ENCODE measurements around the gene PTPN11.
"Not testable (repeated sequence)": the region's sequence is repeated elsewhere in the genome, so short reads cannot be mapped to it uniquely, and the experiment has no call there.

PTPN11 gene

DNA sequence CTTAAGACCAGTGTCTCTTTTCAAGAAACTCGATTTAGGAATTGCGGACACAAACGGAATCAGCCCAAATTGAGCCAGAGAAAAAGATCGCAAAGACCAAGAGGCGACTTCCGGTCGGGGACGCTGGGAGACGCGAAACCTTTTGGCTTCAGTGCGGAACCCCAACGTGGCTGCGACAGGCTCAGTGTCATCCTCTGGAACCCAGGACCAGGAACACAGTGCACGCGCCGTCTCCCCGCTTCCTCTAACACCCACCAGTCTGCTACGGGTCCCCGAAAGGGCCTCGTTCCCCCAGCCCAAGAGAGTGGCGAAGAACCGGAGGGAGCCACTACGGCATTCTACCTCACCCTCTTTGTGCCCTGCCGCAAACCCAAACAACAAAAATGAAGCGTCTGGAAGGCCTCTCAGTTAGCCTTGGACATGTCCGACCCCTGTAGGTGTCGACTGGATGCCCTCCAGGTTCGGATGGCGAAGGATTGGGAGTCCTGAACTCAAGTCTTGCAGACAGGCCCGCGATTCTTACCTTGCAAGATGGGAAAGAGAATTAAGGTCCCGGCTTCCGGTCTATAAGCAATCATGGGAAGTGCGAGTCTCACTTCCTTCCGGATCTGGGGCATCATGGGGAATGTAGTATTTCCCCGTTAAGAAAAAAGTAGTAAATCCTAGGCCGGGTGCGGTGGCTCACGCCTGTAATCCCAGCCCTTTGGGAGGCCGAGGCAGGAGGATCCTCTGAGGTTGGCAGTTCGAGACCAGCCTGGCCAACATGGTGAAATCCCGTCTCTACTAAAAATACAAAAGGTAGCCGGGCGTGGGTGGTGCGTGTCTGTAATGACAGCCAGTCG lies 9.5 kb upstream of the PTPN11 start, which contains the start of gene RPL6:
TSS of gene RPL6 (minus strand) at position 542 of the 842 bp plus-strand sequence. CDS start 949 bp downstream, outside the sequence.
- peak; percentile 60 to 61 for DNase-seq (ENCODE audit: low read depth in 2 of 2)

DNA sequence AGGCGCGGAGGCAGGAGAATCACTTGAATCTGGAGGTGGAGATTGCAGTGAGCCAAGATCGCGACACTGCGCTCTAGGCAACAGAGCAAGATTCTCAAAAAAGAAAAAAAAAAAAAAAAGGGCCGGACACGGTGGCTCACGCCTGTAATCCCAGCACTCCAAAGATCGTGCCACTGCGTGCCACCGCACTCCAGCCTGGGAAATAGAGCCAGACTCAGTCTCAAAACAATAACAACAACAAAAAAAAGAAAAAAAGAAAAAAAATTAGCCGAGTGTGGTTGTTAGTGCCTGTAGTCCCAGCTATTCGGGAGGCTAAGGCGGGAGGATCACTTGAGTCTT lies 8.9 kb upstream of the PTPN11 start:
- DNase-seq (ENCODE audit: low read depth in 2 of 2) = no peak

DNA sequence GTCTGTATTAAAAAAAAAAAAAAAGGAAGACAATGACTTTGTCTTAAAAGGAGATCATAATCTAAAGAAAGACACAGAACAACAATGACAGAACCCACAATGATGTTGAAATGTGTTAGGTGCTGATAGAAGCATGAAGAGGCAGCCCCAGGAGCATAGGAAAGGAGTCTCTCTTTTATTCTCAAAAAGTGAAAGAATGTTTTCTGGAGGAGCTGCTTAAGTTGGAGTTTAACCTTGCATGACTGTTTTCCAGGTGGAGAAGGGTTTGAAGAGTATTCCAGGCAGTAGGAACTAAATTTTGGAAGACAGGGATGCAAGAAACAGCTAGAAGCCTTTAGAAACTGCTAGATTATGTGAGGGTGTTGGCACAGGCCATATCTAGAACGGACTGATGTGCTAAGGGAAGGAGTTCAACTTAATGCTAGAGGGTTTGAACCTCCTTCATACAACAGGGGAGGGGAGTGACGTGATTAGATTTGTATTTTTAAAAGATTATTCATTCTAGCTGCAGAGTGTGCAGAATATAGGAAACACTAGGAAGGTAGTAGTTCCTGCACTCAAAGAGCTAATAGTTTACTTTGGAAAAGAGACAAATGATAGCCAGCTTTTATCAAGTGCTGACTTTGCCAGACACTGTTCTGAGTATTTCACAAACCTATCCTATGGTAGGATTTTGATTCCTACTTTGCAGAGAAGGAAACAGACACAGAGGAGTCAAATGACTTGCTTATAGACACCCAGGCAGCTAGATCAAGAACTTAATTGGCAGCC lies 4.7 kb upstream of the PTPN11 start:
- no peak for DNase-seq (ENCODE audit: low read depth in 2 of 2)

DNA sequence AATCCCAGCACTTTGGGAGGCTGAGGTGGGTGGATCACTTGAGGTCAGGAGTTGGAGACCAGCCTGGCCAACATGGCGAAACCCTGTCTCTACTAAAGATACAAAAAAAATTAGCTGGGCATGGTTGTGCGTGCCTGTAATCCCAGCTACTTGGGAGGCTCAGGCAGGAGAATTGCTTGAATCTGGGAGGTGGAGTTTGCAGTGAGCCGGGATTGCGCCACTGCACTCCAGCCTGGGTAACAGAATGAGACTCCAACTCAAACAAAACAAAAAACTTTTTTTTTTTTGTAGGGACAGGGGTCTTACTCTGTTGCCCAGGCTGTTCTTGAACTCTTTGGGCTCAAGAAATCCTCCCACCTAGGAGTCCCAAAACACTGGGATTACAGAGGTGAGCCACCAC lies 3.3 kb upstream of the PTPN11 start:
- DNase-seq (ENCODE audit: low read depth in 2 of 2) = not testable (repeated sequence)

DNA sequence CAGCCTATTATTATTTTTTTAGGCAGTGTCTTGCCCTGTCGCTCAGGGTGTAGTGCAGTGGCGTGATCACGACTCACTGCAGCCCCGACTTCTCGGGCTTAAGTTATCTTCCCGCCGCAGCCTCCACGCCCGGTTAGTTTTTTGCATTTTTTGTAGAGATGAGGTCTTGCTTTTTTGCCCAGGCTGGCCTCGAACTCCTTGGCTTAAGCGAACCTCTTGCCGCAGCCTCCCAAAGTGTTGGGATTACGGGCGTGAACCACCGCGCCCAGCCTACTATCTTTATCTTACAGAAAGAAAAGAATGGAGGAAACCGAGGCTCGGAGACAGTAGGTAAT lies 507 bp upstream of the PTPN11 start:
- no peak for DNase-seq (ENCODE audit: low read depth in 2 of 2)

DNA sequence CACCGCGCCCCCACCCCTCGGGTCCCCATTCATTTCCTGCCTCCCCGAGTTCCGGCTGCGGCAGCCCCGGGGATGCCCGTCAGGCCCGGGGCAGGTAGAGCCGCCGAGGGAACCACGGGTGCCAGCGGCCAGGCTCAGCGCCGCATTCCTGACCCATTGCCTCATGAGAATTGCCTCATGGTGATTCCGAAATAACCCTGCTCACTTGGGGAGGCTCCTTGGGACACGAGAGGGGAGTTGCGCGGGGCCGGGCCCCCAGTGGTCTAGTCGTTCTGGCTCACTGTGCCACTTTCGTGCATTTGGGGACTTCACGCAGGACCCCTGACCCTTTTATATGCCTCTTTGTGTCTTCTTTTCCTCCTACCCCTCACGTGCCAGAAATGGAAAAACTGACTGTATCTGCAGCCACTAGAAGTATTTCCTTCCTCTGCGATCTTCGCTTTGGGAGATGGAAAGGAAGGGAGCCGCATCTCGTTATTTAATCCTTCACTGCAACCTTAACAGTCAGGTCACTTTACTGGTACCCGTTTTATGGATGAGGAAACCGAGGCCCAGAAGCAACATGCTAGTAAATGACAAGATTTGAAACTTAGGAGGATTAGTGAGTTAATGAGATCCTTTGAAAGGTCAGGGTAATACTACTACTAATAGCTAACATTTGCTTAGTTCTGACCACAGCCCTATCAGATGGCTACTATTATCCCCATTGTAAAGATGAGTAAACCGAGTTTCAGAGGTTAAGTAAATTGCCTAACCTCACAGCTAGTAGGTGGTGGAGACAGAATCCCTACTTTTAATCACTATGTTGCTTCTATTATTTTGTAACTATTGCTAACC lies 768 bp downstream of the PTPN11 start:
- DNase-seq (ENCODE audit: low read depth in 2 of 2) = peak in 1 of 2 experiments; percentile 12

DNA sequence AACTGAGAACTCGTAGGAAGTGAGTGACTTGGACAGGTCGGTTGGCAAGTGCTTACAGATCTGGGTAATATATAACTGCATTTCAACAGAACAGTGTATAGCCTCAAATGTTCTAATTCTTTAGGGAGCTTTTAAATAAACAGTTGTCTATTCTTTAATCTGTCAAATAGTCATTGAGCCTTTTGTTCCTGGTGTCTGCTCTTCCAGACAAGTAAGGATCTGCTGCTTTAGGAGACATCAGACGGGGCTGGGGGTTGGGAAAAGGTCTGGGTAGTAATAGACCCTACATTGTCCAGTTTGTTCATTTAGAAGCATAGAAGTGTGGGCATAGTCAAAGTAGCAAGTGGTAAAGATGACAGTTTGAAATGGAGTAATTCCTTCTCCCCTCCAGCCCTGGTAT lies 2.0 kb downstream of the PTPN11 start:
- no peak for DNase-seq (ENCODE audit: low read depth in 2 of 2)

DNA sequence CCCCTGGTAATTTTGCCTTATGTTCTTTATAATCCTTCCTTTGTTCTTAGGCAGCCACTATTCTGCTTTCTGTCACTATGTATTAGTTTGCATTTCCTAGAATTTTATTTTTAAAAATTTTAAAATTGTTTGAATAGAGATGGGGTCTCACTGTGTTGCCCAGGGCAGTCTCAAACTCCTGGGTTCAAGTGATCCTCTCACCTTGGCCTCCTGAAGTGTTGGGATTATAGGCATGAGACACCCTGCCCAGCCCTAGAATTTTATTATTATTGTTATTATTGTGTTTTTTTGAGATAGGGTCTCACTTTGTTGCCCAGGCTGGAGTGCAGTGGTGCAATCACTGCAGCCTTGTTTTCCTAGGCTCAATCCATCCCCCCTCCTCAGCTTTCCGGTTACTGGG lies 2.6 kb downstream of the PTPN11 start:
- no peak for DNase-seq (ENCODE audit: low read depth in 2 of 2)

DNA sequence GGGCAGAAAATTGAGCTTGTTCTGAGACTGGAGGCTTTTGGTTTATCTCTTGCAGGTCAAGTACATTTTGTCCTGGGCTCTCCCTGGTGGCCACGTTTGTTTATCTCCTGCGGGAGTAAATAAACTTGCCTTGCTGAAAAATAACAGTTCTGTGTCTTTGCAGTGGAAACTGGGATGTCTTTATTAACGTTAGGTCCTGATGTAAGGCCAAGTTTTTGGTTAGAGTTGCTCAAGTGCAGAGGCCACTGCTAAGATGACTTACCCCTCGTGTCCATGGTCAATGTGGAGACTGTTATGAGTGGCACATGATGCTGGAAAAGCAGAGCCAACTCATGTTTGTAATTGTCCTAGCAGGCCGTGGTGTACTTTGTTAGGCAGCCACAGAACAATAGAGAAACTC lies 3.8 kb downstream of the PTPN11 start:
- DNase-seq (ENCODE audit: low read depth in 2 of 2) = no peak

DNA sequence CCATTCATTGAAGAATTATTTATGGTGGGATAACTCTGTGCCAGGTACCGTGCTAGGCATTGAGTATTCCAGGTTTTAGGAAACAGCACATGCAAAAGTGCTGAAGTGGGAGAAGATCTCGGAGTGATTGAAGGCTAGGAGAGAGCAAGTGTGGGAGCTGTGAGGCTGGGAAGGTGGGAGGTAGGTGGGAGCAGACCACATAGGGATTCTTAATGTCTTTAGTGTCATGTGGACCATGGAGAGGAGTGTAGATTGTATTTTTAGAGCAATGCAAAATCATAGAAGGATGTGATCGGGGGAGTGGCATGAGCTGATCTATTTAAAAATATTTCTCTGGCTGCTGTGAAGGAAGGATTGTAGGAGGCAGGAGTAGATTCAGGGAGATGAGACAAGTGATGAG lies 5.4 kb downstream of the PTPN11 start:
- DNase-seq (ENCODE audit: low read depth in 2 of 2) = no peak

DNA sequence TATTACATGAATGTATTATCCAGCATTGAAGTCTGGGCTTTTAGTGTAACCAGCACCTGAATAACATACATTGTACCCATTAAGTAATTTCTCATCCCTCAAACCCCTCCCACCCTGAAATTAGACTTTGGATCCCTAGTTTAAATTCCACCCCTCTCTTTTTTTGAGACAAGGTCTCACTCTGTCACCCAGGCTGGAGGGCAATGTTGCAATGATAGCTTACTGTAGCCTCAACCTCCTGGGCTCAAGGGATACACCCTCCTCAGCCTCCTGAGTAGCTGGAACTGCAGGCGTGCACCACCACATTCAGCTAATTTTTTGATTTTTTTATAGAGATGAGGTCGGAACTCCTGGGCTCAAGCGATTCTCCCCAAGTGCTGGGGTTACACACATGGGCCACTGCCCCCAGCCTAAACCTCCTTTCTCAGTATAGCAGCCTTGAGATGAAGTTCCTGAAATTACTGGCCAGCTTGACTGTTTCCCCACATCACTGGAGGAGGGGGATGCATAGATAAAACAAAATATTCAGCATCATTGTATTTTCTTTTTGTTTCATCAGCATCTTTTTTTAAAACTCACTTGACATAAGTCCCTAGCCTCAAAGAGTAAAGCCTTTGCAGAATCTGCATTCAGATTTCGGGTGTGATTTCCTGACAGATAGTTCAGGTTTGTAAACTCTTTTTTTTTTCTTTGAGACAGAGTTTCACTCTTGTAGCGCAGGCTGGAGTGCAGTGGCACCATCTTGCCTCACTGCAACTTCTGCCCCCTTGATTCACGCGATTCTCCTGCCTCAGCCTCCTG lies 7.0 kb downstream of the PTPN11 start:
- no peak for DNase-seq (ENCODE audit: low read depth in 2 of 2)

DNA sequence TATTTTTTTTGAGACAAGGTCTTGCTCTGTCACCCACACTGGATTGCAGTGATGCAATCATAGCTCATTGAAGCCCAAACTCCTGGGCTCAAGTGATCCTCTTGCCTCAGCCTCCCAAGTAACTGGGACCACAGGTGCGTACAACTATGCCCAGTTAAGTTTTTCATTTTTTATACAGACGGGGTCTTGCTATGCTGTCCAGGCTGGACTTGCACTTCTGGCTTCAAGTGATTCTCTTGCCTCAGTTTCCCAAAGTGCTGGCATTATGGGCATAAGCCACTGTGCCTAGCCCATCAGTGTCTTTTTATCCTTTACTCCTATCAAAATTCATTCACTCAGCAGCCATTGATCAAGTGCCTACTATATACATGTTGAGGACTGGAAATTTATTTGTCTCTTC lies 9.0 kb downstream of the PTPN11 start:
- no peak for DNase-seq (ENCODE audit: low read depth in 2 of 2)

DNA sequence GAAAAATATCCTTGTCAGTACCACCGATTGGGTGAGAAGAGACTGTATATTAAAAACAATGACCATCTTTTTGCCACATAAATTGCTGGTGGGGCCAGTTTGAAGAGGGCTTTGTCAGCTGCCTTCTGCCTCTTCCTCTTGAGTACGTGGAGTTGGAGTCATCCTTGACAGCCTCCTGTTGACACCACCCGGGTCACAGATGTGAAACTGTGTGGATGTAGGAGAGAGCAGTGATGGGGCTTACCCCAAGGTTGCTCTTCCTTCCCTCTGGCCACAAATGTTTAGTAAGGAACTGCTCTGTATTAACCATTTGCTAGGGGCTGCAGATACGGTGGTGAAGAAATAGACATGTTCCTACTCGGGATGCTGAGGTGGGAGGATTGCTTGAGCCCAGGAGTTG lies 12.2 kb downstream of the PTPN11 start:
- DNase-seq (ENCODE audit: low read depth in 2 of 2) = no peak

DNA sequence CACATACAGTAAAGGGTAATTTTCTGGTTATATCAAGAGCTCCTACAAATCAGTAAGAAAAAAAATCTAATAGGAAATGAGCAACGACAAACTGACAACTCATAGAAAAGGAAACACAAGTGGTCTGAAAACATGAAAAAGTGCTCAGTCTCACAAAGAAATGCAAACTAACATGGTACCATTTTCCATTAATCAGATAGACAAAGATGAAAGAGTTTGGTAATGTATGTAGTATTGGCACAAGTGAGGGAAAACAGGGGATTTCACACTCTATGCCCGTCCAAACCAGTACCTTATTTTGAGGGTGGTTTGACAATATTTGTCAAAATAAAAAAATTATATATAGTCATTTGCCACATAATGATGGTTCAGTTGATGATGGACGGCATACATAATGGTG lies 13.2 kb downstream of the PTPN11 start:
- no peak for DNase-seq (ENCODE audit: low read depth in 2 of 2)

DNA sequence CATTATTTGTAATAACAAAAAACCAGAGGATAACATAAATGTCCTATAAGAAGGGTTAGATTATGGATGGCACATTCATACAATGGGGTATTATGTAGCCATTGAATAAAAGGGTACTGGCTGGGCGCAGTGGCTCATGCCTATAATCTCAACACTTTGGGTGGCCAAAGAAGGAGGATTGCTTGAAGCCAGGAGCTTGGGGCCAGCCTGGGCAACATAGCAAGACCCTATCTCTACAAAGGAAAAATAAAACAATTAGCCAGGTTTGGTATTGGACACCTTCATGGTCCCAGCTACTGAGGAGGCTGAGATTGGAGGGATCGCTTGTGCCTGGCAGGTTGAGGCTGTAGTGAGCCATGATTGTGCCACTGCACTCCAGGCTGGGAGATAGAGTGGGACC lies 14.8 kb downstream of the PTPN11 start:
- no peak for DNase-seq (ENCODE audit: low read depth in 2 of 2)

DNA sequence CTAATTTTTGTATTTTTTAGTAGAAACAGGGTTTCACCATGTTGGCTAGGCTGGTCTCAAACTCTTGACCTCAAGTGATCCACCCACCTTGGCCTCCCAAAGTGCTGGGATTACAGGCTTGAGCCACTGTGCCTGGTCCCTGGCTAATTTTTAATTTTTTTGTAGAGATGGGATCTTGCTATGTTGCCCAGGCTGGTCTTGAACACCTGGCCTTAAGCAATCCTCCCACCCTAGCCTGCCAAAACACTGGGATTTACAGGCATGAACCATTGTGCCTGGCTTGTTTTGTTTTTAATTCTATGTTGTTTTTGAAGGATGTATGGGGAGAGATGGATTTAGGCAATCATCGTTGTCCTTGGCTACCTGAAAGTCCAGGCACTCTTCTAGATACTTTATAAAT lies 19.9 kb downstream of the PTPN11 start:
- not testable (repeated sequence) for DNase-seq (ENCODE audit: low read depth in 2 of 2)

DNA sequence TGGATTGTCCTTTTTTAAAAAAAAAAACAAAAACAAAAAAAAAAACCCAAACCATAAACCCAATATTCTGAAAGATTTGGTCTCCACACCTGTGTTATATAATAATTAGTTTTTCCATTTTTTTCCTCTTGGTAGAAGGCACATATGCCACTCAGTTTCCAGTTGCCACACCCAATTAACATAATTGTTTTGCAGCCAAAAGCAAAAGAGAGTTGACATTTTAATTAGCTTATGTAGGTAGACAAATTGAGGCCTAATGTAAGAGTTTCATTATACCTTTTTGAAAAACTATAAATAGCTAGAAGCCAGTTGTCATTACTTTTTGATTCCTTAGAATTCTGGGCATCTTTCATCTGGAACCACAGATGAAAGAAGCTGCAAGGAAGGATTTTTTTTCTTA lies 21.0 kb downstream of the PTPN11 start:
- DNase-seq (ENCODE audit: low read depth in 2 of 2) = no peak

DNA sequence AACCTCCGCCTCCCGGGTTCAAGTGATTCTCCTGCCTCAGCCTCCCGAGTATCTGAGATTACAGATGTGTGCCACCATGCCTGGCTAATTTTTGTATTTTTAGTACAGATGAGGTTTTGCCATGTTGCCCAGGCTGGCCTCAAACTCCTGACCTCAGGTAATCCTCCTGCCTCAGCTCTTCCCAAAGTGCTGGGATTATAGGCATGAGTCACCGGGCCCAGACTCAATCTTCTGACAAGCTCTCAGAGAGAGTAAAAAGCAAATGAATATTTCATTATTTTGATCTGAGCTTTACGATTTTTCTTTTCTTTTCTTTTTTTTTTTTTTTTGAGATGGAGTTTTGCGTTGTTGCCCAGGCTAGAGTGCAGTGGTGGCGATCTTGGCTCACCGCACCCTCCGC lies 21.9 kb downstream of the PTPN11 start:
- not testable (repeated sequence) for DNase-seq (ENCODE audit: low read depth in 2 of 2)

DNA sequence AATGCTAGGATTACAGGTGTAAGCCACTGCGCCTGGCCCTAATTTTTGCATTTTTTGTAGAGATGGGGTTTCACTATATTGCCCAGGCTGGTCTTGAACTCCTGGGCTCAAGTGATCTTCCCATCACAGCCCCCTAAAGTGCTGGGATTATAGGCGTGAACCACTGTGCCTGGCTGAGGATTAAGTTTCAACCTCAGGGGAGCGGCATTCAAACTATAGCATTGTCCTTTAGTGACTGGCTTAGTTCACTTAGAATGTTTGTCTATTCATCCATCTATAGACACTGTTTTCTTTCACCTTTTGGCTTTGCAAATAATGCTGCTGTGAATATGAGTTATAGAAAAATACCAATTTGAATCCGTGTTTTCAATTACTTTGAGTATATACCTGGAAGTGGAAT lies 25.2 kb downstream of the PTPN11 start:
- no peak for DNase-seq (ENCODE audit: low read depth in 2 of 2)

DNA sequence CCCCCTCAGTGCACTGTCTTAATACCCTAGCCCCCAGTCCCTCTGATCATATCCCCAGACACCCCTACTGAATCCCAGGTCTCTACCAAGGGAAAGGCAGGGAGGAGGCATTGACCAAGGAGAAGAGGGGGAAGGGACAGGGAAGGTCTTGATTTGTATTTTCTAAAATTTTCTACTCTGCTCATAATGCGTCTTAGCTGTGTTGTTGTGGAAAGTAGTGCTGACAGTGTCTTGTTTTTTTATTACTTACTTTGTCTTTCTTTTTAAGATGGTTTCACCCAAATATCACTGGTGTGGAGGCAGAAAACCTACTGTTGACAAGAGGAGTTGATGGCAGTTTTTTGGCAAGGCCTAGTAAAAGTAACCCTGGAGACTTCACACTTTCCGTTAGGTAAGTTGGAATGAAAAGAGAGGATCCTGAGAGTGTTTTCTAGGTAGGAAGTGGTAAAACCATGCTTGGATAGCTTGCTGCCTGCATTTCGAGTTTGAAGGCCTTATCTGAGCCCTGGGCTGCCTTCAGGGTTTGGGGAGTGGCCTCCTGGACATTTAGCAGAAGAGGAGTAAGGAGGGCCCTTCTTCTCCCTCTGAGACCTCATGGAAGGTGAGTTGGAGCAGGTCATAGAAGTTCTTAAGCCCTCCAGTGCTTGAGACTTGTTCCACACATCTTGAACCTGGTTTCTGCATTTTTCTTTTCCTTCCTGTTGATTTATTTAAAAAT lies 27.4 kb downstream of the PTPN11 start:
- DNase-seq (ENCODE audit: low read depth in 2 of 2) = no peak

DNA sequence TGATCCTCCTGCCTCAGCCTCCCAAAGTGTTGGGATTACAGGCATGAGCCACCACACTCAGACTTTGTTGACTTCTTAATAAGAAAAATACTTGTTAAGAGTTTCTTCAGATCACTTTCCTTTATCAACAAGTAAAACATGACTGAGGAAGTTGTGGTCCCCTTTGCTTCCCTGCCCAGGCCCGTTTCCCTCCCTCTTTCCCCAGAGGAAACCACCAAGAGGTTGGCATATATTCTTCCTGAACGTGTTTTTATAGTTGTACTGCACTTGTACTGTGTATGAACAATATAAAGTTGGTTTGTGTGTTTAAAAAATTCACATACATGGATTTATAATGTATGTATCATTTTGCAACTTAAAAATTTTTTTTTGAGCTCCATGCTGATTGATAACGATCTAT lies 28.4 kb downstream of the PTPN11 start:
- DNase-seq (ENCODE audit: low read depth in 2 of 2) = no peak

All from stimulated activated CD4-positive, alpha-beta T cell treated with anti-CD3 and anti-CD28 coated beads, Interleukin-12 subunit alpha, Interleukin-12 subunit beta, amount 100 ng/mL, for 24 hours (primary cell).